Fibroblast of lung (primary cell): ENCODE measurements around the gene FARP1.

Source experiments
- EZH2 ChIP-seq: IDR thresholded peaks from 2 replicates; pipeline ENCODE4 v1.5.1; 2012; ENCODE audit warnings: low read length, control low read depth, mild to moderate bottlenecking; ENCODE audit errors: missing control alignments
- TF ChIP-seq, protein P1 (sequence below), 2 donors: IDR thresholded peaks in 1 of 2; conservative IDR thresholded peaks in 1 of 2; 1 replicate in 1 of 2; 2 replicates in 1 of 2; pipeline ENCODE4 v1.5.1; 2011 to 2012; ENCODE audit warnings: low read length in 2 of 2, control low read depth in 1 of 2, inconsistent platforms in 1 of 2, low read depth in 1 of 2, mild to moderate bottlenecking in 1 of 2

GRCh38 chr13:98216135-98216565 is 73.3 kb downstream of the FARP1 start:
- TF ChIP-seq, protein P1, sequence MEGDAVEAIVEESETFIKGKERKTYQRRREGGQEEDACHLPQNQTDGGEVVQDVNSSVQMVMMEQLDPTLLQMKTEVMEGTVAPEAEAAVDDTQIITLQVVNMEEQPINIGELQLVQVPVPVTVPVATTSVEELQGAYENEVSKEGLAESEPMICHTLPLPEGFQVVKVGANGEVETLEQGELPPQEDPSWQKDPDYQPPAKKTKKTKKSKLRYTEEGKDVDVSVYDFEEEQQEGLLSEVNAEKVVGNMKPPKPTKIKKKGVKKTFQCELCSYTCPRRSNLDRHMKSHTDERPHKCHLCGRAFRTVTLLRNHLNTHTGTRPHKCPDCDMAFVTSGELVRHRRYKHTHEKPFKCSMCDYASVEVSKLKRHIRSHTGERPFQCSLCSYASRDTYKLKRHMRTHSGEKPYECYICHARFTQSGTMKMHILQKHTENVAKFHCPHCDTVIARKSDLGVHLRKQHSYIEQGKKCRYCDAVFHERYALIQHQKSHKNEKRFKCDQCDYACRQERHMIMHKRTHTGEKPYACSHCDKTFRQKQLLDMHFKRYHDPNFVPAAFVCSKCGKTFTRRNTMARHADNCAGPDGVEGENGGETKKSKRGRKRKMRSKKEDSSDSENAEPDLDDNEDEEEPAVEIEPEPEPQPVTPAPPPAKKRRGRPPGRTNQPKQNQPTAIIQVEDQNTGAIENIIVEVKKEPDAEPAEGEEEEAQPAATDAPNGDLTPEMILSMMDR (conservative IDR thresholded peaks at IDR 0.05 in 1 of 2, IDR thresholded peaks at IDR 0.05 in 1 of 2; ENCODE audit: low read depth in 1 of 2, low read length in 2 of 2) = no peak
- TF ChIP-seq EZH2 = no peak
